ENCODE measurements around the gene TMEM259.

GRCh38 chr19:1057176-1057855 is 36.4 kb upstream of the TMEM259 start:
- TF ChIP-seq CTCF (IDR thresholded peaks at IDR 0.05; ENCODE audit: extremely low read depth in 1 of 2, insufficient read depth in 1 of 2, low read depth in 1 of 2, low read length in 2 of 2) (peak in 1 of 2 donors; percentile 19), POLR2AphosphoS5 (IDR thresholded peaks at IDR 0.05; ENCODE audit: insufficient read depth, low read depth, low read length) (no peak), POLR2A (IDR thresholded peaks at IDR 0.05; ENCODE audit: low read depth, low read length) (no peak), GATA2 (IDR thresholded peaks at IDR 0.05; ENCODE audit: insufficient read depth, insufficient read length, low read depth, low read length) (no peak), MYC (IDR thresholded peaks at IDR 0.05; ENCODE audit: low read depth, low read length) (no peak), EZH2 (IDR thresholded peaks at IDR 0.05; ENCODE audit: borderline replicate concordance, low read depth, low read length, severe bottlenecking) (no peak), MAX (IDR thresholded peaks at IDR 0.05; ENCODE audit: insufficient read depth, insufficient read length) (no peak), JUN (IDR thresholded peaks at IDR 0.05; ENCODE audit: borderline replicate concordance, insufficient read depth, insufficient read length, low read depth) (no peak)
